Right ventricle myocardium superior (tissue), 1 donor: ENCODE measurements around the gene ZNF768. TPM values are rescaled to one million over a fixed set of nuclear protein-coding genes. Genes with fewer than 3 reads are reported as not detected.
"Not testable (repeated sequence)": the region's sequence is repeated elsewhere in the genome, so short reads cannot be mapped to it uniquely, and the experiment has no call there.

ENCODE experiments used
- ATAC-seq: fragments of 200-7000 bp; cut with Tn5 transposase; one replicate; pipeline ENCODE4 v1.9.1; 2020; ENCODE audit warnings: mild to moderate bottlenecking; ENCODE audit not compliant: poor library complexity
- DNase-seq: peaks from one replicate; pipeline ENCODE4 v3.0.0-alpha.2; 2020
- intact Hi-C: fragments of 100-400 bp; cut with DNase I; formaldehyde crosslinking; loops from one replicate; pipeline ENCODE4 v1.11.2; 2022
- microRNA-seq: library from miRNA; unstranded; fragments of <30 nt; microRNA quantifications from one replicate; pipeline ENCODE4 v1.2.0, GENCODE V29; 2020
- total RNA-seq: library from RNA; stranded (reverse); fragmentation: NEBNext Ultra II Directional; extraction: Animal tissue kit (Norgen Biotek cat#: 25700); gene quantifications from one replicate; pipeline ENCODE4 v1.2.1, GENCODE V29; 2021
- donor health status: DM: no; HTN: yes; CAD: no; lungs with severe emphysema.

Gene ZNF768
- total RNA-seq, 1 donor from 2014 or later: 71.7 TPM

GRCh38 chr16:30488764-30489605 is 37.4 kb downstream of the ZNF768 start:
- ATAC-seq (no peak), DNase-seq (no peak)
- intact Hi-C loops: no loop called here

- intact Hi-C loops: no loop called here
- ATAC-seq (no peak), DNase-seq (no peak)
These were observed 40.4 kb downstream of the ZNF768 start for GRCh38 chr16:30485818-30486436.

- intact Hi-C loops: no loop called here
- no peak for DNase-seq
- ATAC-seq: no peak
These were observed 41.5 kb downstream of the ZNF768 start for GRCh38 chr16:30484887-30485286.

- no peak for DNase-seq
- intact Hi-C loops: no loop called here
- no peak for ATAC-seq
These were observed 44.0 kb downstream of the ZNF768 start for GRCh38 chr16:30482366-30482765.

- no peak for ATAC-seq
- intact Hi-C loops: no loop called here
- DNase-seq: no peak
These were observed 45.0 kb downstream of the ZNF768 start for GRCh38 chr16:30481381-30481780.

- intact Hi-C loops: no loop called here
- ATAC-seq: no peak
- DNase-seq: no peak
These were observed 47.4 kb downstream of the ZNF768 start for GRCh38 chr16:30478766-30479478.

- intact Hi-C loops, DNase-seq, ATAC-seq: not testable (repeated sequence)
These were observed 48.6 kb downstream of the ZNF768 start for GRCh38 chr16:30477773-30478172.

- intact Hi-C loops: no loop called here
- ATAC-seq (no peak), DNase-seq (no peak)
These were observed 49.4 kb downstream of the ZNF768 start for GRCh38 chr16:30476991-30477390.

GRCh38 chr16:30474684-30475083 is 51.7 kb downstream of the ZNF768 start:
- intact Hi-C loops: no loop called here
- ATAC-seq: no peak
- DNase-seq: no peak

- DNase-seq (no peak), ATAC-seq (no peak)
- intact Hi-C loops: no loop called here
These were observed 52.3 kb downstream of the ZNF768 start for GRCh38 chr16:30474074-30474452.

Small RNA genes within 50 kb of the gene (microRNA-seq; reads per million reads assigned to microRNA genes)
- not detected for gene MIR4518

Other genes with a start within 250 kb of the ZNF768 start
- 34.1 TPM for gene CD2BP2, start 171.3 kb downstream of the ZNF768 start, total RNA-seq
- 24.4 TPM for gene TBC1D10B, start 156.1 kb downstream of the ZNF768 start, total RNA-seq
- gene MYL11, start 151.8 kb downstream of the ZNF768 start, total RNA-seq: not detected
- 0.97 TPM for gene SEPTIN1, start 144.0 kb downstream of the ZNF768 start, total RNA-seq
- gene ZNF48, start 131.1 kb downstream of the ZNF768 start, total RNA-seq: 5.1 TPM
- gene ZNF771, start 119.0 kb downstream of the ZNF768 start, total RNA-seq: 6.2 TPM
- gene DCTPP1, start 96.5 kb downstream of the ZNF768 start, total RNA-seq: 38.4 TPM
- 28.6 TPM for gene SEPHS2, start 80.7 kb downstream of the ZNF768 start, total RNA-seq
- gene ITGAL, start 53.8 kb downstream of the ZNF768 start, total RNA-seq: 1.5 TPM
- gene ZNF747, start 8.3 kb upstream of the ZNF768 start, total RNA-seq: 8.0 TPM
- gene ZNF764, start 31.8 kb upstream of the ZNF768 start, total RNA-seq: 8.0 TPM
- 12.2 TPM for gene ZNF688, start 45.1 kb upstream of the ZNF768 start, total RNA-seq
- 7.1 TPM for gene ZNF785, start 59.1 kb upstream of the ZNF768 start, total RNA-seq
- 4.4 TPM for gene ZNF689, start 83.8 kb upstream of the ZNF768 start, total RNA-seq
- 18.9 TPM for gene PRR14, start 124.4 kb upstream of the ZNF768 start, total RNA-seq
- gene FBRS, start 131.9 kb upstream of the ZNF768 start, total RNA-seq: 28.3 TPM
- 36.7 TPM for gene SRCAP, start 172.6 kb upstream of the ZNF768 start, total RNA-seq
- 13.4 TPM for gene PHKG2, start 221.9 kb upstream of the ZNF768 start, total RNA-seq
- 0.46 TPM for gene CFAP119, start 235.5 kb upstream of the ZNF768 start, total RNA-seq
- 29.4 TPM for gene RNF40, start 235.8 kb upstream of the ZNF768 start, total RNA-seq